NB4 (cell line): ENCODE results near the gene LPAR6.

Experiments
- MYC ChIP-seq: IDR thresholded peaks from 2 replicates; pipeline ENCODE4 v1.6.1; 2011; ENCODE audit warnings: low read depth, low read length
- POLR2A ChIP-seq: IDR thresholded peaks from 2 replicates; pipeline ENCODE4 v1.6.1; 2011; ENCODE audit warnings: mild to moderate bottlenecking; ENCODE audit not compliant: insufficient read length; ENCODE audit errors: extremely low read depth
- TF ChIP-seq, protein P1 (sequence below): IDR thresholded peaks from one replicate; pipeline ENCODE4 v1.5.1; 2012; ENCODE audit warnings: low read depth, low read length
- TF ChIP-seq, protein P2 (sequence below): IDR thresholded peaks from 2 replicates; pipeline ENCODE4 v1.6.1; 2011; ENCODE audit warnings: low read depth, low read length

DNA sequence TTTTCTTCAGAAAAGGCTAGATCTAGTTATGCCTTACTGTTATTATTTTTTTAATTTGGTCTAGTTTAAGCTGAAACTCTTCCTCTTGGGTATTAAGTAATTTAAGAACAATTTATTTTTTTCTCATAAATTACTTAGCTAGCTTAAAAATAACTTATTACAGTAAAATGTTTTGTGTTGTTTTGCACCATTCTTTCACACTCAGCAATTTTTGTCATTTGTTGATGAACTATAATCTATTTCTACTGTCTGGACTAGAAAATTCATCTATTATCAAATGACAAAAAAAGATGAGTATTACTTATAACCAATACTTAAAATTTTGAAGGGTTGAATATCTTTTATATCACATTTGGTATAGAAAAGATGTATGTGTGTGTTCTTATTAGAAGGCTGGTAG, 1.6 kb upstream of the LPAR6 start:
- TF ChIP-seq, protein P1, sequence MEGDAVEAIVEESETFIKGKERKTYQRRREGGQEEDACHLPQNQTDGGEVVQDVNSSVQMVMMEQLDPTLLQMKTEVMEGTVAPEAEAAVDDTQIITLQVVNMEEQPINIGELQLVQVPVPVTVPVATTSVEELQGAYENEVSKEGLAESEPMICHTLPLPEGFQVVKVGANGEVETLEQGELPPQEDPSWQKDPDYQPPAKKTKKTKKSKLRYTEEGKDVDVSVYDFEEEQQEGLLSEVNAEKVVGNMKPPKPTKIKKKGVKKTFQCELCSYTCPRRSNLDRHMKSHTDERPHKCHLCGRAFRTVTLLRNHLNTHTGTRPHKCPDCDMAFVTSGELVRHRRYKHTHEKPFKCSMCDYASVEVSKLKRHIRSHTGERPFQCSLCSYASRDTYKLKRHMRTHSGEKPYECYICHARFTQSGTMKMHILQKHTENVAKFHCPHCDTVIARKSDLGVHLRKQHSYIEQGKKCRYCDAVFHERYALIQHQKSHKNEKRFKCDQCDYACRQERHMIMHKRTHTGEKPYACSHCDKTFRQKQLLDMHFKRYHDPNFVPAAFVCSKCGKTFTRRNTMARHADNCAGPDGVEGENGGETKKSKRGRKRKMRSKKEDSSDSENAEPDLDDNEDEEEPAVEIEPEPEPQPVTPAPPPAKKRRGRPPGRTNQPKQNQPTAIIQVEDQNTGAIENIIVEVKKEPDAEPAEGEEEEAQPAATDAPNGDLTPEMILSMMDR = no peak
- TF ChIP-seq POLR2A (no peak), MYC (no peak)
- TF ChIP-seq, protein P2, sequence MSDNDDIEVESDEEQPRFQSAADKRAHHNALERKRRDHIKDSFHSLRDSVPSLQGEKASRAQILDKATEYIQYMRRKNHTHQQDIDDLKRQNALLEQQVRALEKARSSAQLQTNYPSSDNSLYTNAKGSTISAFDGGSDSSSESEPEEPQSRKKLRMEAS = no peak
